ENCODE measurements around the gene SESN1. TPM values are rescaled to one million over a fixed set of nuclear protein-coding genes. Genes with fewer than 3 reads are reported as not detected.

Gene SESN1
- total RNA-seq, 4 donors from 2014 or later = 50.7 to 80.9 (median 61.8) TPM

DNA sequence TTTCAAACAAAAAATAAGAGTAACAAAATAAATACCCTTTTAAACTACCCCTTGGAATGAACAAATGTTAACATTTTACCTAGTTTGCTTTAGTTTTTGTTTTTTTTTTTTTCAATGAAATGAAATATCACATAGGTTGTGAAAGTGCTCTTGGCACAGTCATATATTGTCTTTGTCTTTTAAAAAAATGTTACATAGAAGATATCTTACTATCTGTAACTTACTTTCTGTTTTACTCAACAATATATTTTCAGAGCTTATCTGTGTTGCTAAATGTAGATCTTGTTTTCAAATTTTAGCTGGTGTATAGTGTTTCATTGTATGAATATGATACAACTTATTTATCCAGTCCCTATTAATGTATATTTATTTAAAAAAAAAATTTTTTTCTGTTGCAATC lies 9.3 kb upstream of the SESN1 start:
- no peak for DNase-seq (ENCODE audit: extremely low spot score)
- intact Hi-C loops (cut with DNase I) = no loop called here
- no peak overlapping the region for H3K4me3 ChIP-seq
- H3K9me3 ChIP-seq = no peaks in the 10 kb centered on the region
- no peaks in the 10 kb centered on the region for H3K36me3 ChIP-seq
- no peaks in the 10 kb centered on the region for H3K27me3 ChIP-seq
- H3K4me1 ChIP-seq = no peaks in the 10 kb centered on the region
- H3K27ac ChIP-seq (replicated peaks in 1 of 4) = no peak overlapping the region
- TF ChIP-seq, protein P1, sequence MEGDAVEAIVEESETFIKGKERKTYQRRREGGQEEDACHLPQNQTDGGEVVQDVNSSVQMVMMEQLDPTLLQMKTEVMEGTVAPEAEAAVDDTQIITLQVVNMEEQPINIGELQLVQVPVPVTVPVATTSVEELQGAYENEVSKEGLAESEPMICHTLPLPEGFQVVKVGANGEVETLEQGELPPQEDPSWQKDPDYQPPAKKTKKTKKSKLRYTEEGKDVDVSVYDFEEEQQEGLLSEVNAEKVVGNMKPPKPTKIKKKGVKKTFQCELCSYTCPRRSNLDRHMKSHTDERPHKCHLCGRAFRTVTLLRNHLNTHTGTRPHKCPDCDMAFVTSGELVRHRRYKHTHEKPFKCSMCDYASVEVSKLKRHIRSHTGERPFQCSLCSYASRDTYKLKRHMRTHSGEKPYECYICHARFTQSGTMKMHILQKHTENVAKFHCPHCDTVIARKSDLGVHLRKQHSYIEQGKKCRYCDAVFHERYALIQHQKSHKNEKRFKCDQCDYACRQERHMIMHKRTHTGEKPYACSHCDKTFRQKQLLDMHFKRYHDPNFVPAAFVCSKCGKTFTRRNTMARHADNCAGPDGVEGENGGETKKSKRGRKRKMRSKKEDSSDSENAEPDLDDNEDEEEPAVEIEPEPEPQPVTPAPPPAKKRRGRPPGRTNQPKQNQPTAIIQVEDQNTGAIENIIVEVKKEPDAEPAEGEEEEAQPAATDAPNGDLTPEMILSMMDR (IDR thresholded peaks at IDR 0.05) = no peak
- TF ChIP-seq POLR2AphosphoS5 (IDR thresholded peaks at IDR 0.05) (no peak), EP300 (IDR thresholded peaks at IDR 0.05) (no peak), POLR2A (IDR thresholded peaks at IDR 0.05; ENCODE audit: low read depth) (no peak)

DNA sequence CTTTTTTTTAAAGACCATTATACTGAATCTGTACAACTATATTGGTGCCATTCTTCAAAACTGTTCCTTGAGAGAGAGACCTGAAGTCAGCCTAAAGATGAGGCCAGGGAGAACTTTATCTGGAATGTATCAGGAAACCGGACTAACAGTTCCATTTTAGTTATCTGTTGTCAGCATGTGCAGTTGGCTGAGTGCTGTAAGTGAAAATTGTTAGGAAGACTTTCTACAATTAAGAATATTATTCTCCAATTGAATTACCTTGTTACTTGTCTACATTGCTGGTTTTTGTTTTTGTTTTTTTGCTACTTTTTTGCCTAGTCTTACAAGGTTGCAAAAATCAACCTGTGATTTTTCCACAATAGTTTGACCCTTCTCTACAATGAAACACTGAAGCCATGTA lies 8.1 kb upstream of the SESN1 start:
- no peak for DNase-seq (ENCODE audit: extremely low spot score)
- Histone ChIP-seq H3K27ac (replicated peaks in 1 of 4) (no peak overlapping the region), H3K4me3 (no peak overlapping the region), H3K4me1 (no peaks in the 10 kb centered on the region), H3K9me3 (no peaks in the 10 kb centered on the region), H3K36me3 (no peaks in the 10 kb centered on the region), H3K27me3 (no peaks in the 10 kb centered on the region)
- no peak for TF ChIP-seq POLR2AphosphoS5 (IDR thresholded peaks at IDR 0.05)
- TF ChIP-seq, protein P1 (IDR thresholded peaks at IDR 0.05) = no peak
- no peak for TF ChIP-seq EP300 (IDR thresholded peaks at IDR 0.05)
- TF ChIP-seq POLR2A (IDR thresholded peaks at IDR 0.05; ENCODE audit: low read depth) = no peak
- intact Hi-C loops (cut with DNase I) = no loop called here
- WGBS = 67% methylated on average over 1 of the region's 1 CpG

DNA sequence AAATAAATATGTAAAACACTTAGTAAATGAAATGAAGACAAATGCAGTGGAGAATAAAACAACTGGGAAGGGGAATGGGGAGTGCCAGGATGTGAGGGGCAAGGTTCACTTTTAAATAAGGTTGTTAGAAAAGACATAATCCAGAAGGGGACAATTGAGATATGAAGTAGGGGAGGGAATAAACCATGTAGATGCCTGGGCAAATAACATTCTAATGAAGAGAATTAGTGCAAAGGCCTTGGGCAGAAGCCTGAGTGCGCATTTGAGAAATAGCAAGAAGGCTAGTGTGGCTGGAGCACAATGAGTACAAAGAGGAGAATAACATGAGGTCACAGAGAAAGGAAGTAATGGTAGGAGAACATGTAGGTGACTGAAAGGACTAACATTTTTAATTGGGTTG lies 3.0 kb upstream of the SESN1 start:
- peaks cover 11 to 17% (median 12%) of the 10 kb centered on the region in 4 donors for H3K4me1 ChIP-seq
- no peak overlapping the region for H3K27ac ChIP-seq (replicated peaks in 1 of 4)
- TF ChIP-seq POLR2A (IDR thresholded peaks at IDR 0.05; ENCODE audit: low read depth) (no peak), POLR2AphosphoS5 (IDR thresholded peaks at IDR 0.05) (no peak), EP300 (IDR thresholded peaks at IDR 0.05) (no peak)
- TF ChIP-seq, protein P1 (IDR thresholded peaks at IDR 0.05) = no peak
- H3K9me3 ChIP-seq = no peaks in the 10 kb centered on the region
- 97% methylated on average over 1 of the region's 1 CpG for WGBS
- DNase-seq (ENCODE audit: extremely low spot score) = no peak
- intact Hi-C loops (cut with DNase I) = loop anchor here (10.0 kb wide), 1 partner anchor 287 kb away; the partner anchor contains the start of gene CD164
- H3K4me3 ChIP-seq = no peak overlapping the region
- no peaks in the 10 kb centered on the region for H3K36me3 ChIP-seq
- H3K27me3 ChIP-seq = no peaks in the 10 kb centered on the region

DNA sequence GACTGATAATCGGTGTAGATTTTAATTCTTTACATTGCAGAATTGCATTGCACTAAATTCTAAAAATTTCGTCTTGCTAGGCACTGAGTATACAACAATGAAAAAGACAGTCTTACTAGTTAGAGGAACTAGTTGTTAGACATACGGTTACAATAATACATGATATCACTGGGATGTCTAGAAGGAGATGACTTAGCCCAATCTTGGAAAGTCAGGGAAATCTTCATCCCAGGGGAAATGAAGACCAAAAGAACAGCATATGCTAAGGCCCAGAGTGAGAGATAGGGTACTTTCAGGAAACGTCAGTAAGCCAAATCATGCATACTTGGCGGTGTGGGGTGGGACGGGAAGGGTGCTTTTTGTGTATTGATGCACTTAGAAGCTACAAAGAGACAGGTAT lies 1.6 kb upstream of the SESN1 start:
- Histone ChIP-seq H3K4me1 (peaks cover 19 to 28% (median 23%) of the 10 kb centered on the region in 4 donors), H3K4me3 (peak overlapping the region; percentile 75 to 86 (median 80)), H3K9me3 (no peaks in the 10 kb centered on the region), H3K36me3 (no peaks in the 10 kb centered on the region), H3K27ac (replicated peaks in 1 of 4) (peak overlapping the region; percentile 98 to 99 (median 98)), H3K27me3 (no peaks in the 10 kb centered on the region)
- intact Hi-C loops (cut with DNase I) = loop anchor here (10.0 kb wide), 1 partner anchor 289 kb away; the partner anchor contains the start of gene CD164
- no peak for DNase-seq (ENCODE audit: extremely low spot score)
- 54% methylated on average over 6 of the region's 6 CpGs for WGBS
- TF ChIP-seq, protein P1 (IDR thresholded peaks at IDR 0.05) = no peak
- TF ChIP-seq EP300 (IDR thresholded peaks at IDR 0.05) (no peak), POLR2A (IDR thresholded peaks at IDR 0.05; ENCODE audit: low read depth) (no peak), POLR2AphosphoS5 (IDR thresholded peaks at IDR 0.05) (no peak)

DNA sequence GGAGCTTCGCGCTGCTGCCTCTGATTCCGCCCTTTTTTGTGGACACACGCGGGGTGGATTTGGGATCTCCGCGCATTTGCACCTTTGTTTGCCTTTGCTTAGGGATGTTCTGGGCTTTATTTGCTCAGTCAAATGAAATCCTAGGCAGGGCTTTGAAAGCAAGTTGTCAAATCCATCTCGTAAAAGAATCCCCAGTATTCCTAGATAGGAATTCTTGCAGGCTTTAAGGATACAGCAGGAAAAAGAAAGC lies 1.1 kb upstream of the SESN1 start:
- Histone ChIP-seq H3K27ac (replicated peaks in 1 of 4) (peak overlapping the region; percentile 98 to 99 (median 98)), H3K4me1 (peaks cover 21 to 32% (median 27%) of the 10 kb centered on the region in 4 donors), H3K4me3 (peak overlapping the region; percentile 75 to 86 (median 80)), H3K36me3 (no peaks in the 10 kb centered on the region), H3K9me3 (no peaks in the 10 kb centered on the region), H3K27me3 (no peaks in the 10 kb centered on the region)
- no peak for DNase-seq (ENCODE audit: extremely low spot score)
- TF ChIP-seq EP300 (IDR thresholded peaks at IDR 0.05) (no peak), POLR2A (IDR thresholded peaks at IDR 0.05; ENCODE audit: low read depth) (no peak), POLR2AphosphoS5 (IDR thresholded peaks at IDR 0.05) (no peak)
- TF ChIP-seq, protein P1 (IDR thresholded peaks at IDR 0.05) = no peak
- intact Hi-C loops (cut with DNase I) = loop anchor here (10.0 kb wide), 1 partner anchor 289 kb away; the partner anchor contains the start of gene CD164
- 0% methylated on average over 8 of the region's 8 CpGs for WGBS

Measured in esophagus muscularis mucosa (tissue), 4 donors.